ENCODE measurements around the gene SLC16A10. TPM values are rescaled to one million over a fixed set of nuclear protein-coding genes. Genes with fewer than 3 reads are reported as not detected.
"Not testable (repeated sequence)": the region's sequence is repeated elsewhere in the genome, so short reads cannot be mapped to it uniquely, and the experiment has no call there.

Gene SLC16A10
- total and polyA plus RNA-seq, 7 donors: 13.9 to 106 (median 43.1) TPM

DNA sequence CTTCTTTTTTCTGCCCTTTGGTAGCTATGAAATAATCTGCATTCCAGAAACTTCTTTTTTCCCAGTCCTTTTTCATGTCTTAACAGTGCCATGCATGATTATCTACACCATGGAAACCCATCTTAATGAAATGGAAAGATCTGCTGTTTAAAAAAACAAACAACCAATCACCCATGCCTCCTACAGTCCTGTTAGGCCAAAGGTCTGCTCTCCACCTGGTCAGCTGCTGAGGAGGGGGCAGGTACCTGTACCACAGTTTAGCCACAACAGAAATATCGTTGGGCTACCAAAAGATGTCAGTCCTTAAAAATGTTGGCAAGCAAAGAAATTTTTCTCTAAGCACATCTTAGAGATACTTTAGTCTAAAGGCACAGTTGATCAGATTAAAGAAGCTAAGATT lies 112.6 kb downstream of the SLC16A10 start:
- 12 to 50% (median 24%) methylated on average over 1 of the region's 1 CpG for WGBS, 3 donors
- H3K4me1 ChIP-seq: peaks cover 5% of the 10 kb centered on the region
- no peaks in the 10 kb centered on the region for H3K27me3 ChIP-seq (ENCODE audit: insufficient read depth in 3 of 3, low read length in 2 of 3)
- no peak overlapping the region for H3K27ac ChIP-seq
- H3K36me3 ChIP-seq (ENCODE audit: insufficient read depth in 1 of 2, low read depth in 1 of 2): peaks cover 0 to 13% of the 10 kb centered on the region in 2 donors
- TF ChIP-seq, protein P1, sequence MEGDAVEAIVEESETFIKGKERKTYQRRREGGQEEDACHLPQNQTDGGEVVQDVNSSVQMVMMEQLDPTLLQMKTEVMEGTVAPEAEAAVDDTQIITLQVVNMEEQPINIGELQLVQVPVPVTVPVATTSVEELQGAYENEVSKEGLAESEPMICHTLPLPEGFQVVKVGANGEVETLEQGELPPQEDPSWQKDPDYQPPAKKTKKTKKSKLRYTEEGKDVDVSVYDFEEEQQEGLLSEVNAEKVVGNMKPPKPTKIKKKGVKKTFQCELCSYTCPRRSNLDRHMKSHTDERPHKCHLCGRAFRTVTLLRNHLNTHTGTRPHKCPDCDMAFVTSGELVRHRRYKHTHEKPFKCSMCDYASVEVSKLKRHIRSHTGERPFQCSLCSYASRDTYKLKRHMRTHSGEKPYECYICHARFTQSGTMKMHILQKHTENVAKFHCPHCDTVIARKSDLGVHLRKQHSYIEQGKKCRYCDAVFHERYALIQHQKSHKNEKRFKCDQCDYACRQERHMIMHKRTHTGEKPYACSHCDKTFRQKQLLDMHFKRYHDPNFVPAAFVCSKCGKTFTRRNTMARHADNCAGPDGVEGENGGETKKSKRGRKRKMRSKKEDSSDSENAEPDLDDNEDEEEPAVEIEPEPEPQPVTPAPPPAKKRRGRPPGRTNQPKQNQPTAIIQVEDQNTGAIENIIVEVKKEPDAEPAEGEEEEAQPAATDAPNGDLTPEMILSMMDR (IDR thresholded peaks at IDR 0.05): no peak
- no peaks in the 10 kb centered on the region for H3K9me3 ChIP-seq
- intact Hi-C loops (cut with DNase I): no loop called here
- ATAC-seq: no peak
- H3K4me3 ChIP-seq: no peak overlapping the region
- no peak for DNase-seq

DNA sequence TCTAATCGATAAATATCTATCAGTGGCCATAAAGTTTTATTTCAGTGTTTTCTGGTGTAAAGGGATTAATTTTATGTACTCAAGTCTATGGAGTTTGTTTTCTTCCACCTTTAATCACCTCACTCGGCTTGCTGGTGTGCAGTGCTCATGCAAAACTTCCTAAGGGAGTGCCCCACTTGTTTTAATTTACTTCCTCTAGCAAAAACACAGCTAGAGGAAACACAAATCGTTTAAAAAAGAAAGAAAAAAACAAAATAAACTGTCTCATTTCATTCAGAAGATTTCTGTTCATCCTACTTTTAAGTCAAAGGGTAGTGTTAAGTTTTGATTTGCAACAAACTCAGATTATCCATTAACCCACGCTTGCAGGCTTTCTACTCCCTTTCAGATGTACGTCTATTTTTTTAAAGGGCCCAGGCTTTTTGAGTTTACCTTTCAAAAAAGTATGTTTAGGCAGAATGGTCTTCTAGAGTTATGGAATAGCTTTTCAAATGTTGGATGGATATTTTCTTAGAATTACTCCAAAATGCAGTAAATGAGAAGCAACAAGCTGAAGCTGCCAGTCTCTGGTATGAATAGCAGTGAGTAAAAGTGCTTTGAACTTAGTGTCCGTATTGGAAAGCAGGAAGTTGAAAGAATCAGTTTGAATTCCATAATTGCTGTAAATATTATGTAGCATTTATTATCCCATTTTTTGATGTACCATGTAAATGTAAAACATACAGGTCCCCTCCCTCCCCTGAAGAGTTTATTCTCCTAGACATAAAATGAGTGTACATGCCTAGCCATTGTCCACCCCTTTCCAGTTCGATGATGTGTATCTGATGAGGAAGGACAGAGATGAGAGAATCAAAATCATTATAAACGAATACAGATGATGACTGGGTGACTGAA lies 113.3 kb downstream of the SLC16A10 start:
- Histone ChIP-seq H3K4me1 (peaks cover 5% of the 10 kb centered on the region), H3K36me3 (ENCODE audit: insufficient read depth in 1 of 2, low read depth in 1 of 2) (peaks cover 0 to 11% of the 10 kb centered on the region in 2 donors), H3K27me3 (ENCODE audit: insufficient read depth in 3 of 3, low read length in 2 of 3) (no peaks in the 10 kb centered on the region), H3K9me3 (no peaks in the 10 kb centered on the region), H3K27ac (no peak overlapping the region), H3K4me3 (no peak overlapping the region)
- TF ChIP-seq, protein P1 (IDR thresholded peaks at IDR 0.05): no peak
- no peak for DNase-seq
- 68 to 74% (median 71%) methylated on average over 8 of the region's 8 CpGs for WGBS, 3 donors
- ATAC-seq: no peak
- intact Hi-C loops (cut with DNase I): no loop called here

DNA sequence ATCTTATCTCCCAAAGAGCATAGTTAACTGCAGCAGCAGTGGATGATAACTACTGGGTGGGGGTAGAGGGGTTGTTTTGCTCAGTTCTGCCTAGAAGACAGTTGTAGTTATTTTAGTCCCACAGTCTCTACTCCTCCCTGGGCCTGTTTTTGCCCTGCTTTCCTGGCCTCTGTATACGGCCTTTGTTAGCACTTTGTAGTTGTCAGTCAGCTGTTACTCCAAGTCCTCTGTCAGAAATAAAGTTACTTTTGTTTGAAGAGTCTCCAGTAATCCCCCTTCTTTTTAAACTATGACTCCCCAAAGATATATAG lies 113.9 kb downstream of the SLC16A10 start:
- no peak overlapping the region for H3K4me3 ChIP-seq
- no peaks in the 10 kb centered on the region for H3K27me3 ChIP-seq (ENCODE audit: insufficient read depth in 3 of 3, low read length in 2 of 3)
- TF ChIP-seq, protein P1 (IDR thresholded peaks at IDR 0.05): no peak
- no peaks in the 10 kb centered on the region for H3K9me3 ChIP-seq
- ATAC-seq (no peak), DNase-seq (no peak)
- intact Hi-C loops (cut with DNase I): no loop called here
- 34 to 53% (median 41%) methylated on average over 1 of the region's 1 CpG for WGBS, 3 donors
- H3K27ac ChIP-seq: no peak overlapping the region
- H3K36me3 ChIP-seq (ENCODE audit: insufficient read depth in 1 of 2, low read depth in 1 of 2): peaks cover 0 to 5% of the 10 kb centered on the region in 2 donors
- H3K4me1 ChIP-seq: peaks cover 5% of the 10 kb centered on the region

DNA sequence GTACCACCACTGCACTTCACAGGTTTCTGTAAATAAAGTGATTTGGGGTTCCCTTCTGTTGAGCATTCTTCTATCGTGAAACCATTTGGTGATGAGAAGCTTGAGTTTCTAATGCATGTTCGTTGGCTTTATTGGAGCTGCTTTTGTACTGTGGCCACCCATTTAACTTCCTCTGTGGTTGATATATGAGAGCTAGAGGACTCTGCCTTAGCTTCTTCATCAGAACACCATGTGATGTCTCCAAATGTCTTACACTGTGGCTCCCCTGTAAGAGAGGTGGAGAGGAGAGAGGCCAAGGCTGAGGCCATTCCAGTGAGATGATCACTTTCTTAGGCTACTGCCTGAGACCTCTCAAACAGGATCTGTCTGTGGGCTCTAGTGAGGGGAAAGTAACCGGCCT lies 114.5 kb downstream of the SLC16A10 start:
- TF ChIP-seq, protein P1 (IDR thresholded peaks at IDR 0.05): no peak
- H3K4me3 ChIP-seq: no peak overlapping the region
- ATAC-seq: no peak
- H3K27me3 ChIP-seq (ENCODE audit: insufficient read depth in 3 of 3, low read length in 2 of 3): no peaks in the 10 kb centered on the region
- H3K4me1 ChIP-seq: peaks cover 5% of the 10 kb centered on the region
- 79 to 95% (median 90%) methylated on average over 3 of the region's 3 CpGs for WGBS, 3 donors
- no peak for DNase-seq
- H3K36me3 ChIP-seq (ENCODE audit: insufficient read depth in 1 of 2, low read depth in 1 of 2): peaks cover 0 to 4% of the 10 kb centered on the region in 2 donors
- intact Hi-C loops (cut with DNase I): no loop called here
- no peak overlapping the region for H3K27ac ChIP-seq
- H3K9me3 ChIP-seq: no peaks in the 10 kb centered on the region

DNA sequence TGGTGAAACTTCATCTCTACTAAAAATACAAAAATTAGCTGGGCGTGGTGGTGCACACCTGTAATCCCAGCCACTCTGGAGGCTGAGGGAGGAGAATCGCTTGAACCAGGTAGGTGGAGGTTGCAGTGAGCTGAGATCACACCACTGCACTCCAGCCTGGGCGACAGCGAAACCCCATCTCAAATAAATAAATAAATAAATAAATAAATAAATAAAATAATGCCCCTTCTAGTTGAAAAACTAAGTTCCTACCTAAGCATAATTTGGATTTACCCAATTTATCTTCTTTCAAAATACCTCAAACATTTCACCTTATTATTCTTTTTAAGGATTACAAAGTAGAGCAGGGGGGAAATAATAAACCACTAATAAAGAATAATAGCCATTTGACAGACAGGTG lies 116.2 kb downstream of the SLC16A10 start:
- intact Hi-C loops (cut with DNase I): not testable (repeated sequence)

More for the DNA sequence above, 116.2 kb downstream of the SLC16A10 start:
- ATAC-seq; H3K4me3 ChIP-seq; H3K4me1 ChIP-seq; DNase-seq; H3K27me3 ChIP-seq (ENCODE audit: insufficient read depth in 3 of 3, low read length in 2 of 3); H3K27ac ChIP-seq; H3K9me3 ChIP-seq: not testable (repeated sequence)
- peaks cover 0 to 14% of the 10 kb centered on the region in 2 donors for H3K36me3 ChIP-seq (ENCODE audit: insufficient read depth in 1 of 2, low read depth in 1 of 2)
- 96 to 99% (median 99%) methylated on average over 4 of the region's 4 CpGs for WGBS, 3 donors

Measured in psoas muscle (tissue), 8 donors.